ENCODE results near the gene RNF14. TPM values are rescaled to one million over a fixed set of nuclear protein-coding genes. Genes with fewer than 3 reads are reported as not detected.

Gene RNF14
- total RNA-seq, 1 donor from 2014 or later, result 35.5 TPM

DNA sequence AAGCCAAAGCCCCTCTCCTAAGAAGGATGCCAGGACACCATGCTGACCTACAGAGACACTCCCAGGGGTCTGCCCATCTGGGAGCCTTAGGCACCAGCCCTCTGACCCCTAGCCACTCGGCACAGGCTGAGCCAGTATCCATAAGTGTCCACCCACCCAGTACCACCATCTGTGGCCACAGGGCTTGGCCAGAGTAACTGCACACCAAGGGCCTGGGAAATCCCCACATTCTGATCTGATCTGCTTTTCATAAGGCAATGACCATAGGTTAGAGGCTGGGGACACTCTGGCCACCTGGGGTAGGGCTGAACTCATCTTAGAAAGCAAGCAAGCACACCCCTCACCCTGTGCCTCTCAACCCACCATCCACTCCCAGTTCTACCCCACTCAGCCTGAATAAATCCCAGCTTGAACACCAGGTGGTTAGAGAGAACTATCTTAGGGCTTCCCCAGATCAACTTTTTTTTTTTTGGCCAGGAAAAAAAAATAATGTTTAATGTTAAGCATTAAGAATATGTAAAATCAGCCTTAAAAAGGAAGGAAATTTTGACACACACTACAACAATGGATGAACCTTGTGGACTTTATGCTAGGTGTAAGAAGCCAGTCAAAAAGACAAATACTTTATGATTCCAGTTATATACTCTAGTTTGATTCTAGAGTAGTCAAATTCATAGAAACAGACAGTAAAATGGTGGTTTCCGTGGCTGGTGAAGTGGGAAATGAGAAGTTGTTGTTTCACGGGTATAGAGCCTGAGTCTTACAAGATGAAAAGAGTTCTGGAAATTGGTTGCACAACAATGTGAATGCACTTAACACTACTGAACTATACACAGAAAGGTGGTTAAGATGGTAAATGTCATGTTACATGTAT lies 37.7 kb downstream of the RNF14 start:
- H3K4me3 Mint-ChIP-seq (ENCODE audit: low read depth), result no peak overlapping the region
- TF ChIP-seq, protein P1, sequence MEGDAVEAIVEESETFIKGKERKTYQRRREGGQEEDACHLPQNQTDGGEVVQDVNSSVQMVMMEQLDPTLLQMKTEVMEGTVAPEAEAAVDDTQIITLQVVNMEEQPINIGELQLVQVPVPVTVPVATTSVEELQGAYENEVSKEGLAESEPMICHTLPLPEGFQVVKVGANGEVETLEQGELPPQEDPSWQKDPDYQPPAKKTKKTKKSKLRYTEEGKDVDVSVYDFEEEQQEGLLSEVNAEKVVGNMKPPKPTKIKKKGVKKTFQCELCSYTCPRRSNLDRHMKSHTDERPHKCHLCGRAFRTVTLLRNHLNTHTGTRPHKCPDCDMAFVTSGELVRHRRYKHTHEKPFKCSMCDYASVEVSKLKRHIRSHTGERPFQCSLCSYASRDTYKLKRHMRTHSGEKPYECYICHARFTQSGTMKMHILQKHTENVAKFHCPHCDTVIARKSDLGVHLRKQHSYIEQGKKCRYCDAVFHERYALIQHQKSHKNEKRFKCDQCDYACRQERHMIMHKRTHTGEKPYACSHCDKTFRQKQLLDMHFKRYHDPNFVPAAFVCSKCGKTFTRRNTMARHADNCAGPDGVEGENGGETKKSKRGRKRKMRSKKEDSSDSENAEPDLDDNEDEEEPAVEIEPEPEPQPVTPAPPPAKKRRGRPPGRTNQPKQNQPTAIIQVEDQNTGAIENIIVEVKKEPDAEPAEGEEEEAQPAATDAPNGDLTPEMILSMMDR (IDR thresholded peaks at IDR 0.05; ENCODE audit: unreplicated experiment), result no peak
- no peak overlapping the region for H3K27ac Mint-ChIP-seq
- DNase-seq (ENCODE audit: low spot score, unreplicated experiment), result no peak
- H3K36me3 Mint-ChIP-seq (ENCODE audit: insufficient read depth), result peaks cover 27% of the 10 kb centered on the region
- peaks cover 3% of the 10 kb centered on the region for H3K4me1 Mint-ChIP-seq (ENCODE audit: low read depth)
- H3K9me3 Mint-ChIP-seq (ENCODE audit: low read depth), result no peaks in the 10 kb centered on the region
- H3K27me3 Mint-ChIP-seq, result no peaks in the 10 kb centered on the region

DNA sequence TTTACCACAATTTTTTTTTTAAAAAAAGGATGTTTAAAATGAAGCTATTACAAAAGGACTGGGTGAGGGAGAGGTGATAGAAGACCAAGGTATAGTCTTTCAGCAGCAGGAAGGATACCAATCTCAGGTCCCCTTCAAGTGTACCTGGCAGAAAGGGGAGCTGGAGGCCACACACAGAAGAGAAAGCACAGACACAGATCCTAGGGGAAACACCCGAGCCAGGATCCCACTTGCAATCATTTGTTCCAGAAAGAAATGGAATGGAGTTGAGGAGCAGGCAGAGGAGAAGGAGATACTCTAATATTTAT lies 38.3 kb downstream of the RNF14 start:
- peaks cover 27% of the 10 kb centered on the region for H3K36me3 Mint-ChIP-seq (ENCODE audit: insufficient read depth)
- no peaks in the 10 kb centered on the region for H3K27me3 Mint-ChIP-seq
- no peaks in the 10 kb centered on the region for H3K9me3 Mint-ChIP-seq (ENCODE audit: low read depth)
- TF ChIP-seq, protein P1 (IDR thresholded peaks at IDR 0.05; ENCODE audit: unreplicated experiment), result no peak
- no peak for DNase-seq (ENCODE audit: low spot score, unreplicated experiment)
- no peak overlapping the region for H3K4me3 Mint-ChIP-seq (ENCODE audit: low read depth)
- peak overlapping the region; percentile 56 for H3K27ac Mint-ChIP-seq
- H3K4me1 Mint-ChIP-seq (ENCODE audit: low read depth), result peaks cover 8% of the 10 kb centered on the region

DNA sequence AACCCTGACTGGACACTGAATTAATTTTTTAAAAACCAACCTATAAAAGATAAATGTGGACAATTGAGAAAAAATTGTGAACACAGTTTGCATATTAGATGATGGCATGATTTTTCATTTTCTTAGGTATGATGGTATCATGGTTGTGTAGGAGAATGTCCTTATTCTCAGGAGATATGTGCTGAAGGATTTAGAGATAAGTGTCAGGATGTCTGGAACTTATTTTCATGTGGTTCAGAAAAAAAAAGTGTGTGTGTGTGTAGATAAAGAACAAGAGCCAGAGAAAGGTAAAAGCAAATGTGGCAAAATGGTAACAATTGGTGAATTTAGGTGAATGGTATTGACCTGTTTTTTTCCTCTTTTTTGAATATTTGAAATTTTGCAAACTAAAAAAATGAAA lies 39.9 kb downstream of the RNF14 start:
- no peak overlapping the region for H3K4me3 Mint-ChIP-seq (ENCODE audit: low read depth)
- peaks cover 14% of the 10 kb centered on the region for H3K4me1 Mint-ChIP-seq (ENCODE audit: low read depth)
- no peak overlapping the region for H3K27ac Mint-ChIP-seq
- peaks cover 21% of the 10 kb centered on the region for H3K36me3 Mint-ChIP-seq (ENCODE audit: insufficient read depth)
- DNase-seq (ENCODE audit: low spot score, unreplicated experiment), result no peak
- no peaks in the 10 kb centered on the region for H3K9me3 Mint-ChIP-seq (ENCODE audit: low read depth)
- H3K27me3 Mint-ChIP-seq, result no peaks in the 10 kb centered on the region
- TF ChIP-seq, protein P1 (IDR thresholded peaks at IDR 0.05; ENCODE audit: unreplicated experiment), result no peak

DNA sequence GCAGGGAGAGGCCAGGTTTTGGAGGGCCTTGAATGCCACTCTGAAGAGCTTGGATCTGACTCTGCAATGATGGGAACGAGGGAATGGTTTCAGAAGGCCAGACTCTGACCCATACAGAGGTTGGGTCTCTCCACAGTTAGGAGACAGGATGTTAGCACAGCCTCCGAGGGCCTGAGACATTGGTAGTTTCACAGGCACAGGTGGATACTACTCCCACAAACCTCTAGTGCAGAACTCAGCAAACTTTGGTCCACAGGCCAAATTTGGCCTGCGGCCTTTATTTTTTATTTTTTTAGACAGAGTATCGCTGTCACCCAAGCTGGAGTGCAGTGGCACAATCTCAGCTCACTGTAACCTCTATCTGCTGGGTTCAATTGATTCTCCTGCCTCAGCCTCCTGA lies 41.0 kb downstream of the RNF14 start:
- no peaks in the 10 kb centered on the region for H3K9me3 Mint-ChIP-seq (ENCODE audit: low read depth)
- TF ChIP-seq, protein P1 (IDR thresholded peaks at IDR 0.05; ENCODE audit: unreplicated experiment), result no peak
- H3K4me3 Mint-ChIP-seq (ENCODE audit: low read depth), result no peak overlapping the region

DNA sequence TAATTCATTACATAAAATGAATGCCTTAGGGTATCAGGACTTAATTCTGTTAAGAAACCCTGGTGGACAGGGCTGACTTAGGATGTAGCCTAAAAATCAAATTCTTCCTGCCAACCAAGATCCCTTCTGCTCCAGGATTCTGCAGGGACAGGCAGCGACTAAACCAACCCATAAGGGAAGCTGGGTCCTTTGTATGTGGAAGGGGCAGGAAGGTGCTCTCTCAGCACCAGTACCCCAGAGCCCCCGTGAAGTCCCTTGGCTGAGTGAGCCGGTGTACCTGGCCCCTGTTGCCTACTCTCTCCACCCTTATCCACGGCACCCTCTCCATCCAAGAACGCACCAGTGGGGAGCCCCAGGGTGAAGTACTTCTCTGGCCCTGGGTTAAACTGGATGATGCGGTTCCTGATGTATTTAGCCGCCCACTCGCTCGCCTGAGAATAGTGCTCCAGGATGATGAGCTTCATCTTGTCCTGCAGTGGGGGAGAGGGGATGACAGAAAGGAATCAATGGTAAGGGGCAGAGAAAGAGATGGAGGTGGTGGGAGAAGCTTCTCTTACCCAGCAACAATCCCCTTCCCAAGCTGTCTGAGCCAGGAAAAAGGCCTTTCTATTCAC lies 42.8 kb downstream of the RNF14 start:
- TF ChIP-seq, protein P1 (IDR thresholded peaks at IDR 0.05; ENCODE audit: unreplicated experiment), result no peak
- H3K27ac Mint-ChIP-seq, result peak overlapping the region; percentile 94
- H3K36me3 Mint-ChIP-seq (ENCODE audit: insufficient read depth), result peaks cover 16% of the 10 kb centered on the region
- DNase-seq (ENCODE audit: low spot score, unreplicated experiment), result no peak
- H3K27me3 Mint-ChIP-seq, result no peaks in the 10 kb centered on the region
- H3K4me3 Mint-ChIP-seq (ENCODE audit: low read depth), result peak overlapping the region; percentile 85
- no peaks in the 10 kb centered on the region for H3K9me3 Mint-ChIP-seq (ENCODE audit: low read depth)
- H3K4me1 Mint-ChIP-seq (ENCODE audit: low read depth), result peaks cover 18% of the 10 kb centered on the region

More for the DNA sequence above, 41.0 kb downstream of the RNF14 start:
- H3K27me3 Mint-ChIP-seq, result no peaks in the 10 kb centered on the region
- H3K4me1 Mint-ChIP-seq (ENCODE audit: low read depth), result peaks cover 12% of the 10 kb centered on the region
- H3K27ac Mint-ChIP-seq, result no peak overlapping the region
- peaks cover 19% of the 10 kb centered on the region for H3K36me3 Mint-ChIP-seq (ENCODE audit: insufficient read depth)
- no peak for DNase-seq (ENCODE audit: low spot score, unreplicated experiment)
